ENCODE results near the gene ITPKA.

The ITPKA gene

GRCh38 chr15:41546851-41547786, 53.4 kb downstream of the ITPKA start:
- H3K4me3 ChIP-seq (ENCODE audit: low read depth, low read length): no peak overlapping the region
- no peaks in the 10 kb centered on the region for H3K4me1 ChIP-seq (ENCODE audit: control insufficient read depth, insufficient read depth, low read length)
- no peaks in the 10 kb centered on the region for H3K9me3 ChIP-seq (ENCODE audit: control insufficient read depth, insufficient read depth, low read length)
- no peaks in the 10 kb centered on the region for H3K36me3 ChIP-seq (ENCODE audit: control insufficient read depth, insufficient read depth, low read length)
- no peaks in the 10 kb centered on the region for H3K27me3 ChIP-seq (ENCODE audit: control insufficient read depth, insufficient read depth, low read length)
- no peak overlapping the region for H3K9ac ChIP-seq (ENCODE audit: low read depth, low read length)

DNA sequence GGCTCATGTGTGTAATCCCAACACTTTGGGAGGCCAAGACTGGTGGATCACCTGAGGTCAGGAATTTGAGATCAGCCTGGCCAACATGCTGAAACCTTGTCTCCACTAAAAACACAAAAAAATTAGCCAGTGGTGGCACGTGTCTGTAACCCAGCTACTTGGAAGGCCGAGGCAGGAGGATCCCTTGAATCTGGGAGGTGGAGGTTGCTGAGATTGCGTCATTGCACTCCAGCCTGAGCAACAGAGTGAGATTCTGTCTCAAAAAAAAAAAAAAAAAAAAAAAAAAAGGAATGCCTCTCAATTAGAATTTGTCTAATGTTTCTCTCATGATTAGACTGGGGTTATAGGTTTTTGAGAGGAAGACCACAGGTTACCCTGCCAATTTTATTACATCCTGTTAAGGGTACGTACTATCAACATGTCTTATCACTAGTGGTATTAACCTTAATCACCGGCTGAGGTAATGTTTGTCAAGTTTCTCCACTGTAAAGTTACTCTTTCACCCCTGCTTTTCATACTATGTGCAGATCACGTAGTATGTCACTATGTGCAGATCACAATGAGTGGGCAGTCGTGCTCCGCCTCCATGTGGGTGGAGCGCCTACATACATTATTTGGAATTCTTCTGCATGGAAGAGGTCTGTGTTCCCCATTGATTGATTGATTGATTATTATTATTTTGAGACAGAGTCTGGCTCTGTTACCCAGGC, 56.5 kb downstream of the ITPKA start:
- no peak overlapping the region for H3K4me3 ChIP-seq (ENCODE audit: low read depth, low read length)
- H3K9me3 ChIP-seq (ENCODE audit: control insufficient read depth, insufficient read depth, low read length): no peaks in the 10 kb centered on the region
- H3K36me3 ChIP-seq (ENCODE audit: control insufficient read depth, insufficient read depth, low read length): no peaks in the 10 kb centered on the region
- H3K27me3 ChIP-seq (ENCODE audit: control insufficient read depth, insufficient read depth, low read length): no peaks in the 10 kb centered on the region
- no peaks in the 10 kb centered on the region for H3K4me1 ChIP-seq (ENCODE audit: control insufficient read depth, insufficient read depth, low read length)
- H3K9ac ChIP-seq (ENCODE audit: low read depth, low read length): no peak overlapping the region
